AG04449 (cell line): ENCODE data around the gene SUFU.

Experiments
- CTCF ChIA-PET: fragments of 350-600 bp; formaldehyde crosslinking; extraction: SDS; loops from one replicate; lab custom pipeline; 2021; ENCODE audit warnings: antibody characterized with exemption; lab: Yijun Ruan, JAX
- POLR2A ChIA-PET: fragments of 400-600, 350-600 bp; formaldehyde crosslinking; extraction: SDS; loops from one replicate; lab custom pipeline; 2020; ENCODE audit warnings: antibody characterized with exemption, inconsistent platforms; lab: Yijun Ruan, JAX
- DNase-seq: peaks from one replicate; pipeline ENCODE4 v3.0.0-alpha.2; 2010; ENCODE audit warnings: low read depth, low spot score
- H3K4me3 ChIP-seq: 2 replicates; pipeline ENCODE4 v1.5.1; 2011; ENCODE audit warnings: low read depth, mild to moderate bottlenecking, control low read depth, low read length
- CTCF ChIP-seq: IDR thresholded peaks from one replicate; pipeline ENCODE4 v1.5.1; 2011; ENCODE audit warnings: mild to moderate bottlenecking, moderate library complexity, low read length, control low read depth, inconsistent platforms; ENCODE audit not compliant: insufficient read depth; ENCODE audit errors: missing control alignments

SUFU gene

GRCh38 chr10:102673819-102674511 lies 170.2 kb downstream of the SUFU start:
- ChIA-PET POLR2A (interaction anchor here (0.6 to 3.3 kb wide), 3 partner anchors 16 to 29 kb away, joined by 3 to 35 read pairs (median 3); partner anchors contain the start of gene TRIM8), CTCF (interaction anchor here (0.8 to 8.7 kb wide), 10 partner anchors 10 to 275 kb away, joined by 3 to 95 read pairs (median 4); partner anchors contain the start of genes ACTR1A, ARL3, SFXN2 and TRIM8)
- H3K4me3 ChIP-seq = peak overlapping the region; percentile 29; the same call in 1 of the 2 replicates
- DNase-seq = no peak
- no peak for TF ChIP-seq CTCF

DNA sequence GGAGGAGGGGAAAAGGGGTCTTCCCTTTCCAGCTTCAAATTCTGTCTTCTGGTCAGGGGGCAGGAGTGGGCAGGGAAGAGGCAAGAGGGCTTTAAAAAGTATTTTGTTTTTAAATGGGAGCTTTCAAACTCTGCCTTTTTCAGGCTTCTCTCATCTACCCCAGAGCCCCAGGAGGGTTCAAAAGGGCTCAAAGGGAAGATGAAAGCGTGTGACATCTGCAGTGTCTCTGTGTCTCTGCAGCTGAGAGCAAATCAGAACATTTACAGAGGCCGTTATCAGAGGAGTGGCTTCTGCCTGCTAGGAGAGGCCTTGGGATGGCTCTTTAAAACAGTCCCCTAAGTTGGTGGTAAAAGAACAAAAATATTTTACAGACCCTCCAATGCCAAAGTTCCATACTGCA lies 170.8 kb downstream of the SUFU start:
- ChIA-PET POLR2A (interaction anchor here (1.6 to 3.3 kb wide), 2 partner anchors 20 to 29 kb away, joined by 5 to 35 read pairs; partner anchors contain the start of gene TRIM8), CTCF (interaction anchor here (0.8 to 8.7 kb wide), 7 partner anchors 11 to 227 kb away, joined by 3 to 95 read pairs (median 4); partner anchors contain the start of genes ARL3, SFXN2 and TRIM8)

DNA sequence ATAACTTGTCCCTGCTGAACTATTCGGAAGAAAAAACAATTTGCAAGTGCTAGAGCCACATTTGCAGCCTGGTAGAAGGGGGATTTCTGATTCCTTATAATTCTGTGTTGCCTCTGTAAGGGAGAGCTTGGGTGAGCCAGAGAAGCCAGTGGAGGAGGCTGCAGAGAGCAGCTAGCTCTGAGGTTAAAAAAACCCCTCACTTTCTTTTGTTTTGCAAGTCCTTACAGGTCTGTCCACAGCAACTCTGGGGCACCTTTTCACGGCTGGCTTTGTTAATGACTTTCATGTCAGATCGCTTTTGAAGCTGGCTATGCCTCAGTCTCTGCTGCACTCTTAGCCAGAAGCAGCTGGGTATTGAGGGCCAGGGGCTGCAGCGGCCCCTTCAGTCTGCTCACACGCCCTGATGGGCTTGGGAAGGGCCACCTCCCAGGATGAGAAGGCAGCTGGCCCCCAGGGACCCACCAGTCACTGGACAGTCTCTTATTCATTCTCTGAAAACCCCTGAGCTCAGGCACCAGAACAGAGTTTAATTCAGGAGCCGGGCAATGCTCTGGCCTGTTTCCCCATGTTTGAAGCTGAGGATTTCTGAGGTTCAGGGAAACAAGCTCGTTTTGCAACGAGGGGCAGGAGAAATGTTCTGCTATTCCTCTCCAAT lies 171.4 kb downstream of the SUFU start:
- DNase-seq = no peak
- peak overlapping the region; percentile 40 for H3K4me3 ChIP-seq
- TF ChIP-seq CTCF = no peak
- CTCF ChIA-PET = interaction anchor here (0.8 to 8.7 kb wide), 7 partner anchors 12 to 171 kb away, joined by 3 to 95 read pairs (median 5); partner anchors contain the start of genes ARL3, SFXN2 and SUFU
- POLR2A ChIA-PET = interaction anchor here (1.3 to 3.3 kb wide), 6 partner anchors 9 to 39 kb away, joined by 5 to 35 read pairs (median 7); partner anchors contain the start of genes ARL3, SFXN2 and TRIM8

More for the DNA sequence above, 170.8 kb downstream of the SUFU start:
- no peak for DNase-seq
- no peak for TF ChIP-seq CTCF
- H3K4me3 ChIP-seq = no peak overlapping the region; the same call in 1 of the 2 replicates

DNA sequence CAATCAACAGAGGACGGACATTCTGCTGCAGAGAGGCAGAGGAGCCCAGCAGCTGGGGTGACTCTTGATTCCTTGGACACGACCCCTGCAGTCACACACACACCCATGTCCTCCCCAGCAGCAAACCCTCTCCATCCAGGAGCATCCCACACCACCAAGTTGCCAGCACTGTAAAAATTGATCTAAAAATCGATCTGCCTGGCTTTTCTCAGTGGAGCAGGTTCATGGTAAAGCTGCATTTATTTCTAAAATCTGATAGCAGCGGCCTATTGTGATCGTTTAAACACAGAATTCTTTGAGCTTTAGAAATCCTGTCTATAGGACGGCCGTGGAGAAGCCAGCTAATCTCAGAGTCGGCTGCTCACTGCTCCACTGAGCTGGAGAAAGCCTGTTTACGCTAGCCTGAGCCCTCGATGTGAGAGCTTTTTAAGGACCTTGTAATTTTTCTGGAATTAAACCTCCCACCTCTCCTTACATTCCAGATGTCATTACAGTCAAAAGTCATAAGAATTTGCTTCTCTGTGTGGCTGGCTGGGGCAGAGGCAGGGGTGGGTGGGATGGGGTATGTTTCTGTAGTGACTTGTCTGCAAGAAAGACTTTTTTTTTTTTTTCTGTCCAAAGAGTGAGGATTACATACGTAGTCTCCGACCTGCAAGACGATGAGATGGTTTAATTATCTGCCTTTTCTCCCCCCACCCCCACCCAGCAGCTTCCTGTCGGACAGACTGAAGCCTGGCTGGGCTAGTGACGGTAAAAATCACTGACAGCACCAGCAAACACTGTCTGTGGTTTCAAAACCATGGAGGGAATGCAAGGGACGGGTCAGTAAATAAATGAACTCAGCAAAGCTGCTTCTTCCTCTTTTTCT lies 172.1 kb downstream of the SUFU start:
- no peak for TF ChIP-seq CTCF
- CTCF ChIA-PET = interaction anchor here (0.6 to 8.7 kb wide), 7 partner anchors 12 to 172 kb away, joined by 3 to 95 read pairs (median 27); partner anchors contain the start of genes ARL3, SFXN2 and SUFU
- peak; percentile 95 for DNase-seq
- H3K4me3 ChIP-seq = peak overlapping the region; percentile 40
- POLR2A ChIA-PET = interaction anchor here (1.2 to 3.3 kb wide), 7 partner anchors 9 to 38 kb away, joined by 5 to 35 read pairs (median 6); partner anchors contain the start of genes ARL3, SFXN2 and TRIM8

- no peak for TF ChIP-seq CTCF
- H3K4me3 ChIP-seq = peak overlapping the region; percentile 6; the same call in 1 of the 2 replicates
- CTCF ChIA-PET = interaction anchor here (0.6 to 8.7 kb wide), 14 partner anchors 7 to 174 kb away, joined by 3 to 95 read pairs (median 8); partner anchors contain the start of genes ARL3, SFXN2, SUFU and TRIM8
- DNase-seq = no peak
- POLR2A ChIA-PET = interaction anchor here (1.2 to 3.3 kb wide), 5 partner anchors 16 to 37 kb away, joined by 5 to 35 read pairs (median 8); partner anchors contain the start of genes ARL3, SFXN2 and TRIM8
Measured at GRCh38 chr10:102676534-102677315, 173.0 kb downstream of the SUFU start.
